ENCODE data around the gene FBXO11. TPM values are rescaled to one million over a fixed set of nuclear protein-coding genes. Genes with fewer than 3 reads are reported as not detected.
A peak's percentile ranks its signal among the peaks of the same experiment; 100 is the strongest.

Gene FBXO11
- total RNA-seq, 1 experiment from 2014 or later, result 49.3 TPM

DNA sequence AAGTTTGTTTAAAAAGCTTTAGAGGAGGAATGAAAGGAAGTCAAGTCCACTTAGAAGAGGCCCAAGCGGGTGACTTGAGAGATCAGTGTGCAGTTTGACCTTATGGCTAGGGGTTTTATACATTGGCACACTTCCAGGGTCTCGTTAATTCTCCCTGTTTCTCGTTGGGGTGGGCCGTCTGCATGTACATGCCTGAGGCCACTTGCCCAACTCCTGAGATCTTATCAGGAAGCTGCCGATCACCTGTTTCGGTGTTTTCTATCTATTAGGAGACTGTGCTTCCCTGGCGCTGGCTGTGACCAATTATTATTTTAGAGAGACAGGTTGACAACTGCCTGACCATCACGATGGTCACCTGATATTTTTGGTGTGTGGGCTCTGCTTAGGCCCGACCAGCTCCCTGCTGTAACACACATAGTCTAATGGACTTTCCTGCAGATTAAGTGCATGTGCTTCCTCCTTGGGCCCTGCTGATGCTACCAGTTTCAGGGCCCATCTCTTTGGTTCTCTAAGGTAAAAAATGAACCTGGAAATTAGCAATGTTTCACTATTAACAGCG lies 154.4 kb downstream of the FBXO11 start:
- BruUV-seq (replicated peaks), result no TSS peak
- Histone ChIP-seq H2AFZ (no peak overlapping the region), H3K9me3 (ENCODE audit: insufficient read depth, low read depth) (0 out of 2 replicates have a peak, but pooled peaks cover 4% of the 10 kb centered on the region), H3K4me3 (no peak overlapping the region), H3K27me3 (ENCODE audit: insufficient read depth, low read depth) (no peaks in the 10 kb centered on the region), H3K4me1 (replicated peaks; ENCODE audit: insufficient read depth) (peaks cover 4% of the 10 kb centered on the region; the same call in 1 of the 2 replicates), H3F3A (ENCODE audit: insufficient read depth, low read depth) (peaks cover 20% of the 10 kb centered on the region), H3K9me2 (ENCODE audit: insufficient read depth) (no peaks in the 10 kb centered on the region), H3K27ac (peak overlapping the region; percentile 45; the same call in 1 of the 2 replicates), H3K4me2 (peak overlapping the region; percentile 41; the same call in 1 of the 2 replicates), H3K79me2 (ENCODE audit: low read depth) (no peaks in the 10 kb centered on the region), H4K20me1 (ENCODE audit: insufficient read depth) (no peaks in the 10 kb centered on the region), H3K36me3 (ENCODE audit: low read depth) (no peaks in the 10 kb centered on the region)
- no peak for DNase-seq
- intact Hi-C loops (cut with micrococcal nuclease; ENCODE audit: unreplicated experiment), result no loop called here
- ChIA-PET POLR2A (ENCODE audit: unreplicated experiment) (interaction anchor here (0.8 kb wide), 1 partner anchor 98 kb away, joined by 4 read pairs; no protein-coding TSS in a partner anchor), CTCF (no interaction called here)
- TF ChIP-seq, protein P1, sequence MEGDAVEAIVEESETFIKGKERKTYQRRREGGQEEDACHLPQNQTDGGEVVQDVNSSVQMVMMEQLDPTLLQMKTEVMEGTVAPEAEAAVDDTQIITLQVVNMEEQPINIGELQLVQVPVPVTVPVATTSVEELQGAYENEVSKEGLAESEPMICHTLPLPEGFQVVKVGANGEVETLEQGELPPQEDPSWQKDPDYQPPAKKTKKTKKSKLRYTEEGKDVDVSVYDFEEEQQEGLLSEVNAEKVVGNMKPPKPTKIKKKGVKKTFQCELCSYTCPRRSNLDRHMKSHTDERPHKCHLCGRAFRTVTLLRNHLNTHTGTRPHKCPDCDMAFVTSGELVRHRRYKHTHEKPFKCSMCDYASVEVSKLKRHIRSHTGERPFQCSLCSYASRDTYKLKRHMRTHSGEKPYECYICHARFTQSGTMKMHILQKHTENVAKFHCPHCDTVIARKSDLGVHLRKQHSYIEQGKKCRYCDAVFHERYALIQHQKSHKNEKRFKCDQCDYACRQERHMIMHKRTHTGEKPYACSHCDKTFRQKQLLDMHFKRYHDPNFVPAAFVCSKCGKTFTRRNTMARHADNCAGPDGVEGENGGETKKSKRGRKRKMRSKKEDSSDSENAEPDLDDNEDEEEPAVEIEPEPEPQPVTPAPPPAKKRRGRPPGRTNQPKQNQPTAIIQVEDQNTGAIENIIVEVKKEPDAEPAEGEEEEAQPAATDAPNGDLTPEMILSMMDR (conservative IDR thresholded peaks at IDR 0.05), result no peak
- no peak for TF ChIP-seq EZH2 (IDR thresholded peaks at IDR 0.05; ENCODE audit: low read depth)

DNA sequence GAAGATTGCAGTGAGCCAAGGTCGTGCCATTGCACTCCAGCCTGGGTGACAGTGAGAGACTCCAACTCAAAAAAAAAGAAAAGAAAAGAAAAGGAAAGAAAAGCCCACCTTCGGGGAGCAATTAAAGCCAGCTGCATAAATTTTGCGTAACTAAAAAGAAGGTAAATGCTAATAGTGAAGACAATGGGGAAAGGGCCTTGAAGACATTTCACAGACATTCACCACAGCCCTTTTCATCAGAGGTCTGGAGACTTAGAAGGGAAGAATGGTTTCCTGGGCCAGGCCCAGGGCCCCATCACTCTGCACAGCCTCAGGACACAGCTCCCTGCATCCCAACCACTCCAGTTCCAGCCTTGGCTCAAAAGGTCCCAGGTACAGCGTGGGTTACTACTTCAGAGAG lies 158.4 kb downstream of the FBXO11 start:
- BruUV-seq (replicated peaks), result no TSS peak
- ChIA-PET CTCF (no interaction called here), POLR2A (ENCODE audit: unreplicated experiment) (no interaction called here)
- Histone ChIP-seq H2AFZ (no peak overlapping the region), H3K9me2 (ENCODE audit: insufficient read depth) (no peaks in the 10 kb centered on the region), H3K36me3 (ENCODE audit: low read depth) (no peaks in the 10 kb centered on the region), H3K79me2 (ENCODE audit: low read depth) (no peaks in the 10 kb centered on the region), H3F3A (ENCODE audit: insufficient read depth, low read depth) (peaks cover 10% of the 10 kb centered on the region), H3K4me2 (no peak overlapping the region), H4K20me1 (ENCODE audit: insufficient read depth) (no peaks in the 10 kb centered on the region), H3K9me3 (ENCODE audit: insufficient read depth, low read depth) (0 out of 2 replicates have a peak, but pooled peaks cover 4% of the 10 kb centered on the region), H3K27me3 (ENCODE audit: insufficient read depth, low read depth) (no peaks in the 10 kb centered on the region), H3K4me3 (no peak overlapping the region), H3K4me1 (replicated peaks; ENCODE audit: insufficient read depth) (peaks cover 4% of the 10 kb centered on the region; the same call in 1 of the 2 replicates), H3K27ac (no peak overlapping the region)
- TF ChIP-seq, protein P1 (conservative IDR thresholded peaks at IDR 0.05), result no peak
- no peak for TF ChIP-seq EZH2 (IDR thresholded peaks at IDR 0.05; ENCODE audit: low read depth)
- intact Hi-C loops (cut with micrococcal nuclease; ENCODE audit: unreplicated experiment), result no loop called here
- DNase-seq, result no peak

DNA sequence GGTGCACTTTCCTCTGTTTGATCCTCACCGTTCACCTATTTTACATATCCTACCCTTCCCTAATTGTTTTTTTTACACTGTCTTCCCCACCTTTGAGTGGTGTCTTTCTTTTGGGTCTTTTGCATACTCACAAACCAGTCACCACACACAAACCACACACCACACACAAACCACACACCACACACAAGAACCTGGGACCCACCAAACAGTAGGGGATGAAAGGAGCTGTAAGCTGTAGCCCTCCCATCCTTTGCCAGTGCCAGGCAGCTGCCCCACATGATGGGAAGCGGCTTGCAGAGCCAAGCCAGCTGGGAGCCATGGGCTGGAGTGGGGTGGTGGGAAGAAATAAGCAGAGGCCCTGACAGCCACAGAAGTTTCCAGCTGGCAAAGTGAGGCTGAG lies 162.2 kb downstream of the FBXO11 start:
- no peak overlapping the region for H2AFZ ChIP-seq
- H3K27me3 ChIP-seq (ENCODE audit: insufficient read depth, low read depth), result no peaks in the 10 kb centered on the region
- BruUV-seq (replicated peaks), result no TSS peak
- 0 out of 2 replicates have a peak, but pooled peaks cover 4% of the 10 kb centered on the region for H3K9me3 ChIP-seq (ENCODE audit: insufficient read depth, low read depth)
- TF ChIP-seq, protein P1 (conservative IDR thresholded peaks at IDR 0.05), result no peak
- no peak for TF ChIP-seq EZH2 (IDR thresholded peaks at IDR 0.05; ENCODE audit: low read depth)
- H3K4me2 ChIP-seq, result no peak overlapping the region
- ChIA-PET CTCF (no interaction called here), POLR2A (ENCODE audit: unreplicated experiment) (no interaction called here)
- intact Hi-C loops (cut with micrococcal nuclease; ENCODE audit: unreplicated experiment), result no loop called here
- H3K9me2 ChIP-seq (ENCODE audit: insufficient read depth), result no peaks in the 10 kb centered on the region
- H3K4me3 ChIP-seq, result no peak overlapping the region
- no peaks in the 10 kb centered on the region for H4K20me1 ChIP-seq (ENCODE audit: insufficient read depth)
- no peaks in the 10 kb centered on the region for H3K4me1 ChIP-seq (replicated peaks; ENCODE audit: insufficient read depth)
- DNase-seq, result no peak
- H3F3A ChIP-seq (ENCODE audit: insufficient read depth, low read depth), result no peaks in the 10 kb centered on the region
- H3K36me3 ChIP-seq (ENCODE audit: low read depth), result no peaks in the 10 kb centered on the region
- no peak overlapping the region for H3K27ac ChIP-seq
- no peaks in the 10 kb centered on the region for H3K79me2 ChIP-seq (ENCODE audit: low read depth)

Measured in PC-9 (cell line).